ENCODE data around the gene SEMA4D.

DNA sequence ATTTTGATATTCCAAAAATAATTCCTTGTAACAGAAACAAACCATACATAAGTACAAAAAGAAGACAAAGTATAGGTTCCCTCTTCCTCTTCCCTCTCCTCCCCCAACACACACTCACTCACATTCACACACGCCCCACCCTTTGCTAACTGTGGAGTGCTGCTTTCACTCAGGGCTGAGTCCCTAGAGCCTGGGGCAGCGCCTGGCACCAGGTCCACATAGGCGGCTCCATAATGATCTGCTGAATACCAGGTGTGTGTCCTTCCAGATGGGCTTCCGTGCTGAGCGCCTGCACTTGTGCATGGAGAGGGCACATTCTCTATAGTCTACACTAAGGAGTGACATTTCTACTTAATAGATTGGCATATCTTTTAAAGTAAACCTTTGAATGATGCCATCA, 3.7 kb downstream of the SEMA4D start:
- TF ChIP-seq, protein P1, sequence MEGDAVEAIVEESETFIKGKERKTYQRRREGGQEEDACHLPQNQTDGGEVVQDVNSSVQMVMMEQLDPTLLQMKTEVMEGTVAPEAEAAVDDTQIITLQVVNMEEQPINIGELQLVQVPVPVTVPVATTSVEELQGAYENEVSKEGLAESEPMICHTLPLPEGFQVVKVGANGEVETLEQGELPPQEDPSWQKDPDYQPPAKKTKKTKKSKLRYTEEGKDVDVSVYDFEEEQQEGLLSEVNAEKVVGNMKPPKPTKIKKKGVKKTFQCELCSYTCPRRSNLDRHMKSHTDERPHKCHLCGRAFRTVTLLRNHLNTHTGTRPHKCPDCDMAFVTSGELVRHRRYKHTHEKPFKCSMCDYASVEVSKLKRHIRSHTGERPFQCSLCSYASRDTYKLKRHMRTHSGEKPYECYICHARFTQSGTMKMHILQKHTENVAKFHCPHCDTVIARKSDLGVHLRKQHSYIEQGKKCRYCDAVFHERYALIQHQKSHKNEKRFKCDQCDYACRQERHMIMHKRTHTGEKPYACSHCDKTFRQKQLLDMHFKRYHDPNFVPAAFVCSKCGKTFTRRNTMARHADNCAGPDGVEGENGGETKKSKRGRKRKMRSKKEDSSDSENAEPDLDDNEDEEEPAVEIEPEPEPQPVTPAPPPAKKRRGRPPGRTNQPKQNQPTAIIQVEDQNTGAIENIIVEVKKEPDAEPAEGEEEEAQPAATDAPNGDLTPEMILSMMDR (conservative IDR thresholded peaks at IDR 0.05; ENCODE audit: low read length) = no peak
- no peak for TF ChIP-seq EZH2phosphoT487 (IDR thresholded peaks at IDR 0.05; ENCODE audit: borderline replicate concordance)
